GM18507 (cell line): Measurements from ENCODE around the gene PCSK6.

Experiments used
- DNase-seq: peaks from one replicate; pipeline ENCODE4 v3.0.0; 2011; ENCODE audit warnings: low read depth; ENCODE audit not compliant: insufficient read length; ENCODE audit errors: extremely low spot score
- FAIRE-seq: peaks from 2 replicates; lab custom pipeline; 2011; peaks lifted over from hg19 to GRCh38; lab: Jason Lieb, UNC

Gene PCSK6

DNA sequence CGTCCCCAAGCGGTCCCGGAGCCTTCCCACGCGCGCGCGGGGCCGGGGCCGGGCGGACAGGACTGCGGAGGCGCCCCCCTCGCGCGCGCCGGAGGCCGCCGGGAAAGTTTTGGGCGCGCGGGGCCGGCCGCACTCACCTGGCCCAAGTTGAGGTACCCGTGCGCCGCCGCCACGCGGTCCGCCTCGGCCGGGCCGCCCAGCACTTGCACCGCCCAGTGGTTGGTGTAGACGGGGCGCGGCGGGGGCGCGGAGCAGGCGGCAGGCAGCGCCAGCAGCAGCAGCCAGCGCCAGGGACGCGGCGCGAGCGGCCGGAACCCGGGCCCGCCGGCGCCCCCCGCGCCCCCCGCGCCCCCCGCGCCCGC, 289 bp downstream of the PCSK6 start:
- FAIRE-seq (no peak), DNase-seq (no peak)

GRCh38 chr15:101488300-101489164, 975 bp downstream of the PCSK6 start:
- DNase-seq (no peak), FAIRE-seq (no peak)

- FAIRE-seq: no peak
- DNase-seq: no peak
Observed at GRCh38 chr15:101486696-101487459, 2.6 kb downstream of the PCSK6 start.

GRCh38 chr15:101483462-101483861, 6.0 kb downstream of the PCSK6 start:
- DNase-seq (no peak), FAIRE-seq (no peak)

- DNase-seq (no peak), FAIRE-seq (no peak)
Observed at GRCh38 chr15:101482526-101483371, 6.8 kb downstream of the PCSK6 start.

- FAIRE-seq: no peak
- DNase-seq: no peak
Observed at GRCh38 chr15:101481917-101482525, 7.5 kb downstream of the PCSK6 start.

GRCh38 chr15:101481381-101481705, 8.2 kb downstream of the PCSK6 start:
- DNase-seq (no peak), FAIRE-seq (no peak)

DNA sequence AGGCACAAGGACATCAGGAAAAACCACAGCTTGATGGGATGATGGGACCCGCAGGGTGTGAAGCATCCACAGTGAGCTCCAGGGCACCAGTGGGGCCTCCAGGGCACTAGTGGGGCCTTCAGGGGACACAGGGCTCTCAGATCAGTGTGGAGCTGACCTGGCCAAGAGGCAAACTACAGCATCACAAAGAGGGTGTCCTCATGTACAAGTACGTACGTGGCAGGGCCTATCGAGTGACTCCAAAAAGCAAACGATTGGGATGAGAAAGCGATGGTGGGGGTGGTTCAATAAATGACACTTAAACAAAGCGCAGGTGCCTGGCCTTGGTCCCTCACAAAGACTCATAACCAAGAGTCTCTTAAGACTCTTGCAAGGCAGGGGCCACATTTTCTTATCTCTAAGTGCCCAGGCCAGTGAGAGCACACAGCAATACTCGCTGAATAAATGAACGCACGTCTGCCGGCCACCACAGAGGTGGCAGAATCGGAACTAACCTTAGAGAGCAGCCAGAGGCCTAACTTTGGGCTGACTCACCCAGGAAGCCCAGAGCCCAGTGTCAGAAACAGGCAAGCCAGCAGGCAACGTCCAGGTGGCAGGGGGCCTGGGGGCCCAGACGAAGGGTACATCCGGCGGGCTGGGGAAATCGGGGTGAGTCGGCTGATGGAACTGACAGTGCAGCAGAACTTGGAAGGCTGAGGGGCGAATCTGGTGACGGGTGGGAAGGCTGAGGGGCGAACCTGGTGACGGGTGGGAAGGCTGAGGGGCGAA, 8.7 kb downstream of the PCSK6 start:
- DNase-seq (no peak), FAIRE-seq (no peak)

DNA sequence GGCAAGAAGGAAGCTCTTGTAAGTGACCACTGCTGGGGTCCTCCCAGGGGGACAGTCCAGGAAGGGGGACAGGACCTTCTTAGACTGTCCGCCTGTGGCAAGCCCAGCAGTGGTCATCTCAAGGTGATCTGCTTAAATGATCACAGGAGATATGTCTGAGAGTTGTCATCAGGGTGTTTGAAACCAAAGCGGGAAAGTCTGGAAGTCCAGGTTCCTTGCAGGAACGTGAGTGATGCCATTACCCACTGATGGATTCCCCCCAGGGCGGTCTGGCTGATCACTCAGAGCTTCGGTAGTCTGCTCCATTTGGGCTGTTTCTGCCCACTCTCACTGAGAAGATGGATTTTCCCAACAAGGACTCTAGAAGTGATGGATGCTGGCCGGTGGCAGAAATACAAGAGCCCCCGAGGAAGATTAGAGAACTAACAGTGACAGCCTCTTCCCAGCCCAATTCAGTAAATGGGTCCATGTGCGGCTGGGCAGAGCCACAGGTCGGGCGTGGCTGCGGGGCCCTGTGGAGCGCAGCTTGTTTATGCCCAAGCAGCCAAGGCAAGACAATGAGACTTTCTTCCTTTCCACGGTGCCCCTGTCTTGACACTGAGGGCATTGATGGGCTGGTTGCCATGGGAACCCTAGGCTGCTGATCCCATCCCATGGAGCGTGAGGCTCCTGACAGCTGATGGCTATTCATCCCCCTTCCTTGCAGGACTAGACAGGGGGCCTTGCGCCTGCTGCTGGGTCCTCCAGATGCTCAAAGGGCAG, 9.5 kb downstream of the PCSK6 start:
- no peak for FAIRE-seq
- DNase-seq: no peak

DNA sequence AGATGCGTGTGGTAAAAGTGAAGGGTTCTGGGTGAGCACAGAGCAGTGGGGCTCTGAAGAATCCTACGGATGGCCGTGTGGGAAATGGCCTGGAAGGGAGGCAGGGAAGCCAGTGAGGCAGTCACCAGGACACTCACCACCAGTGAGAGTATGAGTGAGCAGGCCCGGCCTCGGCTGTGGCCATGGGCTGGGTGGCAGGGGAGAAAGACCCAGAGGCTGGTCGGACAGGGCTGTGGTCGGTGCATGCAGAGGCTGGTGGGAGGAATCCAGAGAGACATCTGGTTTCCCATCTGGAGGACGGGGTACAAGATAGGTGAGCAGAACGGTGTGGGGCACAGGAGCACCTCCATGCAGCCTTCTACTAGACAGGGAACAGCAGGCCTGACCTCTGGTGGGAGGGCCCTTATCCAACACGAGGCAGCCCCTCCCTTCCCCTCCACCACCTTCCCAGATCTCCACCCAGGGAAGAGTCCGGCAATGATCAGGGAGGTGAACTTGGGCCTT, 10.1 kb downstream of the PCSK6 start:
- no peak for FAIRE-seq
- DNase-seq: no peak

- FAIRE-seq (no peak), DNase-seq (no peak)
Observed at GRCh38 chr15:101478701-101479341, 10.7 kb downstream of the PCSK6 start.

DNA sequence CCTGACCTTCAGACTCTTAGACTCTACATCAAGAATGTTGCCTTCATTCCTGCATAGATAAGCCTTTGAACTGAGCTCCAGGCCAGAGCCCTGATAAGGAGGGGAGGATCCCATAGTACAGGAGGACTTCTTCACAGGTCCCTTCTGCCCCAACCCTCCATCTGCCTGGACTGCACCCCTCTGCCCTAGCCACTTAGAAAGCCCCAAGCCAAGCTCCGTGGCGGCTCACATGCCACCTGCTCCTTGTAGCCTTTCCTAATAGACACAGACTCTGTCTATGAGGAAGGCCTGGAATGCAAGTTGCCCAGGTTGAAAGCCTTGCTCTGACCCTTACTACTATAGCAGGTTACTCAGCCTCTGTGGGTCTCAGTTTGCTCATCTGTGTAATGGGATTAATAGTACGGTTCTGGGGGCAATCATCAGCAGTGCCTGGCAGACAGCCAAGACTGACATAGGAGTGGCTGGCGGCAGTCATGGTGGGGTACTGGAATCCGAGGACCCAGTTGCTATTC, 11.6 kb downstream of the PCSK6 start:
- no peak for FAIRE-seq
- DNase-seq: no peak

- FAIRE-seq (no peak), DNase-seq (no peak)
Observed at GRCh38 chr15:101476756-101477155, 12.8 kb downstream of the PCSK6 start.

GRCh38 chr15:101474983-101475382, 14.5 kb downstream of the PCSK6 start:
- no peak for FAIRE-seq
- DNase-seq: no peak

GRCh38 chr15:101474233-101474632, 15.3 kb downstream of the PCSK6 start:
- DNase-seq (no peak), FAIRE-seq (no peak)

- no peak for DNase-seq
- no peak for FAIRE-seq
Observed at GRCh38 chr15:101472033-101472432, 17.5 kb downstream of the PCSK6 start.

DNA sequence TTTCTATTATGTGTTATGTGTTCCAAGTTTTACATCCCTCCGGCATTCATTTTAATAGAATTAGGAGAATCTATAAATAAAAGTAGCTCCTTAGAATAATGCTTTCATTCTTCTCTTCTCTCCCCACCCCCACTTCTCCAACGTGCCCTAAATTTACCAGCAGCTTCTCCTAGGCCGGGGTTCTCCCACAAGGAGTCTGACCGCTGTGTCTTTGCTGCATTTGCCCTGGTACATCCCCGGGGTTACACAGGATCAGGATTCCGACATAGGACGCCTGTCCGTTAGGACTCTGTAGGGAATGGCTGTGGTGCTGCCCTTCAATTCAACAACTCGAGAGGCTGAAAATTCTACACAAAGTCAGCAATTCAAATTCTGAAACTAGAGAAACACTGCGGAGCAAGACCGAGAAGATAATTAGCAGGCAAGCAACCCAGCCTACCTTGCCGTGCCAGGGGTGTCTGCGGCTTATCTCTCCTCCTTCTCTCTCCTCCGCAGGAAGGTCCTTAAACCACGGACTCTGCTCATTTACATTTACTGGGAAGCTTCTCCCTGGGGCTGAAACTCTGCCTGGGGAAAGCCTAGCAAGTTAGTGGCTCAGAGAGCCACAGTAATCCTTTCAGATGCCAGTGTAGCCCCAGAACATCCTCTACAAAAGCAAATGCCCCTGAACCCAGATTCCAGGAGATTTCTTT, 18.8 kb downstream of the PCSK6 start:
- FAIRE-seq: no peak
- DNase-seq: no peak
